Osteoblast (primary cell): ENCODE measurements around the gene STH. TPM values are rescaled to one million over a fixed set of nuclear protein-coding genes. Genes with fewer than 3 reads are reported as not detected.

Experiments used
- DNase-seq: peaks from one replicate; pipeline ENCODE4 v3.0.0; 2011; ENCODE audit warnings: low spot score, mixed read lengths; ENCODE audit not compliant: insufficient read length; ENCODE audit errors: missing footprints
- H2AFZ ChIP-seq: 2 replicates; pipeline ENCODE4 v1.6.0; 2011; ENCODE audit warnings: mild to moderate bottlenecking, low read length
- H3K27ac ChIP-seq: 2 replicates; pipeline ENCODE4 v1.5.1; 2011; ENCODE audit warnings: mild to moderate bottlenecking, low read depth, low read length, moderate library complexity
- H3K27me3 ChIP-seq: 2 replicates; pipeline ENCODE4 v1.6.0; 2012; ENCODE audit warnings: mild to moderate bottlenecking, control low read depth, inconsistent platforms, low read length, moderate library complexity; ENCODE audit not compliant: insufficient read depth
- H3K36me3 ChIP-seq: 2 replicates; pipeline ENCODE4 v1.5.1; 2011; ENCODE audit warnings: mild to moderate bottlenecking, low read length, control low read depth, moderate library complexity; ENCODE audit not compliant: insufficient read depth
- H3K4me1 ChIP-seq: 2 replicates; pipeline ENCODE4 v1.5.1; 2011; ENCODE audit warnings: mild to moderate bottlenecking, low read length, control low read depth, moderate library complexity; ENCODE audit not compliant: insufficient read depth
- H3K4me2 ChIP-seq: 2 replicates; pipeline ENCODE4 v1.6.0; 2011; ENCODE audit warnings: mild to moderate bottlenecking, low read length; ENCODE audit not compliant: insufficient read depth
- H3K4me3 ChIP-seq: fragments of 200-600 bp; sonication (generic); 3 replicates; pipeline ENCODE4 v1.5.1; 2012; ENCODE audit warnings: mild to moderate bottlenecking, low read length, inconsistent platforms; ENCODE audit not compliant: insufficient read depth
- H3K79me2 ChIP-seq: 2 replicates; pipeline ENCODE4 v1.6.0; 2012; ENCODE audit warnings: mild to moderate bottlenecking, low read length, control low read depth, inconsistent platforms; ENCODE audit not compliant: insufficient read depth
- H3K9me3 ChIP-seq: 2 replicates; pipeline ENCODE4 v1.5.1; 2011; ENCODE audit warnings: low read depth, low read length, control low read depth
- H4K20me1 ChIP-seq: 2 replicates; pipeline ENCODE4 v1.6.0; 2012; ENCODE audit warnings: mild to moderate bottlenecking, low read length, control low read depth; ENCODE audit not compliant: insufficient read depth
- CTCF ChIP-seq: IDR thresholded peaks from 2 replicates; pipeline ENCODE4 v1.5.1; 2011; ENCODE audit warnings: mild to moderate bottlenecking, low read depth, low read length, moderate library complexity; ENCODE audit errors: extremely low read depth
- total RNA-seq: library from RNA; depleted of rRNA; stranded (reverse); fragments of >200 nt; gene quantifications from 2 replicates; pipeline ENCODE4 v1.2.3, GENCODE V29; 2012

Gene STH
- total RNA-seq, 1 donor: not detected

GRCh38 chr17:45983614-45984310, 15.3 kb upstream of the STH start:
- peaks cover 19% of the 10 kb centered on the region for H3K27me3 ChIP-seq

DNA sequence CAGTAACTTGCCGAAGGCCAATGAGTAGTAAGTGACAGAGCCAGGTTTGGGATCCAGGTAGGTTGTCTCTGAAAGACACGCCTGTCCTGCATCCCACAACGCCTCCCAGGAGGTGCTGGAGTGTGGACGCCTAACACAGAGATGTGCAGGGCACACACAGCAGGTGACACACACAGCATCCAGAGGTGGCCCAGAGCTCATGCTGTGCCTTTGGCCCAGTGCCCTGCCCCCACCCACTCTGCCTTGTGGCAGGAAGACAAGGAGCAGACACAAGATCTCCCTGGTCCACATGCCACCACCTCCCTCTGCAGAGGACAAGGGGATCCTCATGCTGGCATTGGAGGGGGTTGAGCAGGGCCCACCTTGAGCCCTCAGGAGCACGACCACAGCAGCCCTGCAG, 14.7 kb upstream of the STH start:
- Histone ChIP-seq H3K4me2 (no peak overlapping the region), H3K27ac (no peak overlapping the region), H2AFZ (no peak overlapping the region), H3K79me2 (no peaks in the 10 kb centered on the region), H3K36me3 (no peaks in the 10 kb centered on the region), H3K4me1 (no peaks in the 10 kb centered on the region), H4K20me1 (no peaks in the 10 kb centered on the region), H3K9me3 (no peaks in the 10 kb centered on the region), H3K4me3 (no peak overlapping the region), H3K27me3 (peaks cover 18% of the 10 kb centered on the region)
- DNase-seq: peak; percentile 51
- TF ChIP-seq CTCF: no peak

More at GRCh38 chr17:45983614-45984310, 15.3 kb upstream of the STH start:
- DNase-seq: peak; percentile 62
- H4K20me1 ChIP-seq: no peaks in the 10 kb centered on the region
- no peaks in the 10 kb centered on the region for H3K36me3 ChIP-seq
- H3K4me3 ChIP-seq: no peak overlapping the region
- no peak overlapping the region for H3K27ac ChIP-seq
- H2AFZ ChIP-seq: no peak overlapping the region
- H3K9me3 ChIP-seq: no peaks in the 10 kb centered on the region
- H3K4me1 ChIP-seq: no peaks in the 10 kb centered on the region
- TF ChIP-seq CTCF: no peak
- H3K79me2 ChIP-seq: no peaks in the 10 kb centered on the region
- H3K4me2 ChIP-seq: no peak overlapping the region

- H3K4me2 ChIP-seq: no peak overlapping the region
- no peaks in the 10 kb centered on the region for H4K20me1 ChIP-seq
- no peak for TF ChIP-seq CTCF
- no peaks in the 10 kb centered on the region for H3K9me3 ChIP-seq
- no peak overlapping the region for H2AFZ ChIP-seq
- H3K36me3 ChIP-seq: no peaks in the 10 kb centered on the region
- DNase-seq: no peak
- no peak overlapping the region for H3K27ac ChIP-seq
- no peak overlapping the region for H3K4me3 ChIP-seq
- peaks cover 16% of the 10 kb centered on the region for H3K27me3 ChIP-seq
- no peaks in the 10 kb centered on the region for H3K79me2 ChIP-seq
- H3K4me1 ChIP-seq: no peaks in the 10 kb centered on the region
Measured at GRCh38 chr17:45985447-45985846, 13.6 kb upstream of the STH start.

GRCh38 chr17:45986056-45986455, 13.0 kb upstream of the STH start:
- peaks cover 16% of the 10 kb centered on the region for H3K27me3 ChIP-seq
- H3K4me2 ChIP-seq: no peak overlapping the region
- no peak overlapping the region for H2AFZ ChIP-seq
- no peak overlapping the region for H3K4me3 ChIP-seq
- H4K20me1 ChIP-seq: no peaks in the 10 kb centered on the region
- no peaks in the 10 kb centered on the region for H3K9me3 ChIP-seq
- no peak for TF ChIP-seq CTCF
- H3K36me3 ChIP-seq: no peaks in the 10 kb centered on the region
- H3K4me1 ChIP-seq: no peaks in the 10 kb centered on the region
- H3K27ac ChIP-seq: no peak overlapping the region
- DNase-seq: peak; percentile 79
- H3K79me2 ChIP-seq: no peaks in the 10 kb centered on the region
